Measurements from ENCODE around the gene KCNA2.

KCNA2 gene

DNA sequence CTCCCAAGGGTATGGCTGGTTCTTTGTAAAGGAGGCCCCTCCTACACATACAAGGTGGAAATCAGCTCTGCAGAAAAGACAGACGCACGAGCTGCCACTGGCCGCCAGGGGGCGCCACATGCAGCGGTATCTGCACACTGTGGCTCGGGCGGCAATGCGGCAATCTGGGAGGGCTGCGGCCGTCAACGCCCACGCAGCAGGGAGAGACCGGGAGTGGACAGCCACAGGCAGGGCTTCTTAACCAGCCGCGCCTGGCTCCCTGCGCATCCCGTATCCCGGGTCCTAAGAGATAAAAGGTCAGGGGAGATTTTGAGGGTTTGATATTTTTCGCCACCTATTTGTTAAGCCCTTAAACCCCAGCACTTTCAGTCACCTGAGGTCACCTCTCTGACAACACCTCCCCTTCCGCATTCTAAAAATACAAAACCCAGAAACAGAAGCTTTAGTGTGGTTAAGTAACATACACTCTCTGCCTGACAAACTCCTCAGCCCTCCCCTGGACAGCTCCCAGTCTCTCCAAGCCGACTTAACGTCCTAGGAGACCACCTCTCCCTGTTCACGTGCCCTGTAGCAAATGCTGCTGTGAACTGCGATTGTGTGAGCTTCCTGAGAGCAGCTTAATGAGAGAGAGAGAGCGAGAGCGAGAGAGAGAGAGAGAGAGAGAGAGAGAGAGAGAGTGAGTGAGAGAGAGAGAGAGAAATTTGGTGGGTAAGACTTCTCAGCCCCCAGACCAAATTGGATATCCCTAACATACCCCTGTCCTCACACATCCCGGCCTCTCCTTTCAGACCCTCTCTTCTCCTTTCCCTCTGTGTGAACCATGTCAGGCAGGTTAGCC, 13.5 kb upstream of the KCNA2 start (continued):
- TF ChIP-seq REST (tag by site-specific recombination; IDR thresholded peaks at IDR 0.05) = peak; percentile 78; the same call in 1 of the 2 replicates
- peak; percentile 50 for TF ChIP-seq PATZ1 (tag by site-specific recombination; IDR thresholded peaks at IDR 0.05)
- TF ChIP-seq KLF10 (tag by site-specific recombination; IDR thresholded peaks at IDR 0.05) = 0 out of 2 replicates have a peak, but pooled peaks have one; percentile 30
- TF ChIP-seq, protein P1, sequence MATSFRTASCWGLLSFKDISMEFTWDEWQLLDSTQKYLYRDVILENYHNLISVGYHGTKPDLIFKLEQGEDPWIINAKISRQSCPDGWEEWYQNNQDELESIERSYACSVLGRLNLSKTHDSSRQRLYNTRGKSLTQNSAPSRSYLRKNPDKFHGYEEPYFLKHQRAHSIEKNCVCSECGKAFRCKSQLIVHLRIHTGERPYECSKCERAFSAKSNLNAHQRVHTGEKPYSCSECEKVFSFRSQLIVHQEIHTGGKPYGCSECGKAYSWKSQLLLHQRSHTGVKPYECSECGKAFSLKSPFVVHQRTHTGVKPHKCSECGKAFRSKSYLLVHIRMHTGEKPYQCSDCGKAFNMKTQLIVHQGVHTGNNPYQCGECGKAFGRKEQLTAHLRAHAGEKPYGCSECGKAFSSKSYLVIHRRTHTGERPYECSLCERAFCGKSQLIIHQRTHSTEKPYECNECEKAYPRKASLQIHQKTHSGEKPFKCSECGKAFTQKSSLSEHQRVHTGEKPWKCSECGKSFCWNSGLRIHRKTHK (tag by site-specific recombination; IDR thresholded peaks at IDR 0.05) = no peak
- peak; percentile 50 for TF ChIP-seq KLF8 (tag by site-specific recombination; IDR thresholded peaks at IDR 0.05)
- 0 out of 2 replicates have a peak, but pooled peaks have one; percentile 18 for TF ChIP-seq IKZF3 (tag by site-specific recombination; IDR thresholded peaks at IDR 0.05)
- TF ChIP-seq ZNF596 (tag by site-specific recombination; IDR thresholded peaks at IDR 0.05) = peak; percentile 98
- peak; percentile 83 for TF ChIP-seq WT1 (tag by site-specific recombination; IDR thresholded peaks at IDR 0.05)
- TF ChIP-seq BCL11A (tag by site-specific recombination; IDR thresholded peaks at IDR 0.05; ENCODE audit: low read depth) = peak; percentile 66; the same call in 1 of the 2 replicates
- TF ChIP-seq ZNF23 (tag by site-specific recombination; IDR thresholded peaks at IDR 0.05; ENCODE audit: borderline replicate concordance) = no peak
- TF ChIP-seq ZNF600 (tag by site-specific recombination; IDR thresholded peaks at IDR 0.05) = no peak
- TF ChIP-seq SETDB1 (IDR thresholded peaks at IDR 0.05; ENCODE audit: insufficient read length, low read length) = no peak
- no peak for TF ChIP-seq ZNF211 (tag by site-specific recombination; IDR thresholded peaks at IDR 0.05; ENCODE audit: low read depth)
- no peak for TF ChIP-seq ZSCAN16 (tag by site-specific recombination; IDR thresholded peaks at IDR 0.05)
- TF ChIP-seq ZNF654 (tag by site-specific recombination; IDR thresholded peaks at IDR 0.05; ENCODE audit: low read depth) = peak; percentile 65
- peak; percentile 50; the same call in 1 of the 2 replicates for TF ChIP-seq SCRT2 (tag by site-specific recombination; IDR thresholded peaks at IDR 0.05)
- no peak for TF ChIP-seq ZNF707 (tag by site-specific recombination; IDR thresholded peaks at IDR 0.05)
- no peak for TF ChIP-seq BCL11B (tag by site-specific recombination; IDR thresholded peaks at IDR 0.05; ENCODE audit: low read depth)
- peak; percentile 86 for TF ChIP-seq ZBTB17 (tag by site-specific recombination; IDR thresholded peaks at IDR 0.05)
- TF ChIP-seq ZNF501 (tag by site-specific recombination; IDR thresholded peaks at IDR 0.05) = peak; percentile 29; the same call in 1 of the 2 replicates
- TF ChIP-seq SP7 (tag by site-specific recombination; IDR thresholded peaks at IDR 0.05) = peak; percentile 75
- no peak for TF ChIP-seq ZNF302 (tag by site-specific recombination; IDR thresholded peaks at IDR 0.05; ENCODE audit: low read depth)
- peak; percentile 86 for TF ChIP-seq GLIS1 (tag by site-specific recombination; IDR thresholded peaks at IDR 0.05)
- 0 out of 2 replicates have a peak, but pooled peaks have one; percentile 68 for TF ChIP-seq ZSCAN30 (tag by site-specific recombination; IDR thresholded peaks at IDR 0.05)
- TF ChIP-seq PRDM10 (tag by site-specific recombination; IDR thresholded peaks at IDR 0.05) = peak; percentile 33
- peak; percentile 91 for TF ChIP-seq ZFHX2 (tag by site-specific recombination; conservative IDR thresholded peaks at IDR 0.05)
- no peak for TF ChIP-seq ZNF223 (tag by site-specific recombination; IDR thresholded peaks at IDR 0.05)
- TF ChIP-seq, protein P2, sequence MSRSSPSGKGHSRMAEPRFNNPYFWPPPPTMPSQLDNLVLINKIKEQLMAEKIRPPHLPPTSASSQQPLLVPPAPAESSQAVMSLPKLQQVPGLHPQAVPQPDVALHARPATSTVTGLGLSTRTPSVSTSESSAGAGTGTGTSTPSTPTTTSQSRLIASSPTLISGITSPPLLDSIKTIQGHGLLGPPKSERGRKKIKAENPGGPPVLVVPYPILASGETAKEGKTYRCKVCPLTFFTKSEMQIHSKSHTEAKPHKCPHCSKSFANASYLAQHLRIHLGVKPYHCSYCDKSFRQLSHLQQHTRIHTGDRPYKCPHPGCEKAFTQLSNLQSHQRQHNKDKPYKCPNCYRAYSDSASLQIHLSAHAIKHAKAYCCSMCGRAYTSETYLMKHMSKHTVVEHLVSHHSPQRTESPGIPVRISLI (tag by site-specific recombination; IDR thresholded peaks at IDR 0.05) = no peak
